ENCODE results near the gene ARHGAP33. TPM values are rescaled to one million over a fixed set of nuclear protein-coding genes. Genes with fewer than 3 reads are reported as not detected.
A peak's percentile ranks its signal among the peaks of the same experiment; 100 is the strongest.

ARHGAP33 gene
- total RNA-seq, 1 experiment from 2014 or later, result 27.0 TPM

DNA sequence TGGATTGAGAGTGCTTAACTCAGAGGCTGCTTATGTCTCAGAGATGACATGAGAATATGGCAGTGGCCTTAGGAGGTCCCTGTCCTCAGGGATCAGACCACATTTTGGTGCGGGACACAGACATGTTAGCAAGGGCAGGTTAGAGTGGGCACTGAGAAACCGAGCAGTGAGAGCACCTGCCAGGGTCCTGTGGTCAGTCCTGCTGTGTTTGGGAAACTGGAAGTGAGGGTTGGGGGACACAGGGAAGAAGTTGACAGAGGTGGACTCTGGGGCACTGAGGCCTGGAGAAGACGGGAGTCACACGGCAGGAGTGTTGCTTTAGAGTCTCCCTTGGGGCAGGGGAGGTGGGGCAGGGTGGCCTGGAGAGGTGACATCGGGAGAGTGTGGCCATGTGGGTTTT is 40.5 kb upstream of the ARHGAP33 start:
- intact Hi-C loops (cut with micrococcal nuclease; ENCODE audit: unreplicated experiment), result no loop called here
- Mint-ChIP-seq H3K9me3 (ENCODE audit: low read depth, unreplicated experiment) (no peaks in the 10 kb centered on the region), H3K4me3 (ENCODE audit: low read depth, unreplicated experiment) (no peak overlapping the region), H3K36me3 (ENCODE audit: insufficient read depth, unreplicated experiment) (peaks cover 72% of the 10 kb centered on the region), H3K4me1 (ENCODE audit: low read depth, unreplicated experiment) (no peaks in the 10 kb centered on the region), H3K27ac (ENCODE audit: unreplicated experiment) (peak overlapping the region; percentile 1), H3K27me3 (ENCODE audit: unreplicated experiment) (no peaks in the 10 kb centered on the region)
- TF ChIP-seq, protein P1, sequence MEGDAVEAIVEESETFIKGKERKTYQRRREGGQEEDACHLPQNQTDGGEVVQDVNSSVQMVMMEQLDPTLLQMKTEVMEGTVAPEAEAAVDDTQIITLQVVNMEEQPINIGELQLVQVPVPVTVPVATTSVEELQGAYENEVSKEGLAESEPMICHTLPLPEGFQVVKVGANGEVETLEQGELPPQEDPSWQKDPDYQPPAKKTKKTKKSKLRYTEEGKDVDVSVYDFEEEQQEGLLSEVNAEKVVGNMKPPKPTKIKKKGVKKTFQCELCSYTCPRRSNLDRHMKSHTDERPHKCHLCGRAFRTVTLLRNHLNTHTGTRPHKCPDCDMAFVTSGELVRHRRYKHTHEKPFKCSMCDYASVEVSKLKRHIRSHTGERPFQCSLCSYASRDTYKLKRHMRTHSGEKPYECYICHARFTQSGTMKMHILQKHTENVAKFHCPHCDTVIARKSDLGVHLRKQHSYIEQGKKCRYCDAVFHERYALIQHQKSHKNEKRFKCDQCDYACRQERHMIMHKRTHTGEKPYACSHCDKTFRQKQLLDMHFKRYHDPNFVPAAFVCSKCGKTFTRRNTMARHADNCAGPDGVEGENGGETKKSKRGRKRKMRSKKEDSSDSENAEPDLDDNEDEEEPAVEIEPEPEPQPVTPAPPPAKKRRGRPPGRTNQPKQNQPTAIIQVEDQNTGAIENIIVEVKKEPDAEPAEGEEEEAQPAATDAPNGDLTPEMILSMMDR (IDR thresholded peaks at IDR 0.05; ENCODE audit: unreplicated experiment), result no peak
- BruUV-seq (replicated peaks), result no TSS peak
- DNase-seq, result no peak
- CTCF ChIA-PET, result interaction anchor here (1.2 kb wide), 1 partner anchor 224 kb away, joined by 3 read pairs; no protein-coding TSS in a partner anchor

DNA sequence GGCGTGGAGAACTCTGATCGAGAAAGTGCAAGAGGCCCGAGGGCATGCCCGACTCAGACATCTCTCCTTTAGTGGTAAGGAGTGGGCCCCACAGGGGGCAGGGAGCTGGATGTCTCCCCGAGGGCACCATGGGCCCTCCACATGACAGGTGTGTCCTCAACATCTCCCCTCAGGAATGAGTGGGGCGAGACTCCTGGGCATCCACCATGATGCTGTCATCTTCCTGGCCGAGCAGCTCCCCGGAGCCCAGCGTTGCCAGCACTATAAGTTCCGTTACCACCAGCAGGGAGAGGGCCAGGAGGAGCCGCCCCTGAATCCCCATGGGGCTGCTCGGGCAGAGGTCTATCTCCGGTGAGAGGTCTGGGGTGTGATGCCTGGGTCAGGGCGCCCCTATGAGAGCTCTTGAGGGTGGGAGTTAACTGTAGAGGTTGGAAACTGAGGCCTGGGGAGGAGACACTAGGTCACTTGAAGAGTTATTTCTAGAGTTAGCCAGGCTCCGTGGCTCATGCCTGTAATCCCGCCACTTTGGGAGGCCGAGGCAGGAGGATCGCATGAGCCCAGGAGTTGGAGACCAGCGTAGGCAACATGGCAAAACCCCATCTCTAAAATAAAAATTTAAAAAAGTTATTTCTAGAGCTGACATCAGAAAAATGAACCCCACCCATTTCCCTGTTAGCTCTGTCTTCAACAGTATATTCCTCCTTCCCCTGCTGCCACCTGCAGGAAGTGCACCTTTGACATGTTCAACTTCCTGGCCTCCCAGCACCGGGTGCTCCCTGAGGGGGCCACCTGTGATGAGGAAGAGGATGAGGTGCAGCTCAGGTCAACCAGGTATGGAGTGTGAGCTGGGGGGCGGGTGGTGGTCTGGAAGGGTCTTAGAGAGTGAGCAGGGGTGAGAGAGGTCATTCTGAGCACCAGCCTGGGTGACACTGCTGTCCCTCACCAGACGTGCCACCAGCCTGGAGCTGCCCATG is 38.2 kb upstream of the ARHGAP33 start:
- CTCF ChIA-PET, result interaction anchor here (0.6 to 1.7 kb wide), 5 partner anchors 11 to 89 kb away, joined by 3 to 5 read pairs (median 3); partner anchors contain the start of genes COX6B1 and LIN37

DNA sequence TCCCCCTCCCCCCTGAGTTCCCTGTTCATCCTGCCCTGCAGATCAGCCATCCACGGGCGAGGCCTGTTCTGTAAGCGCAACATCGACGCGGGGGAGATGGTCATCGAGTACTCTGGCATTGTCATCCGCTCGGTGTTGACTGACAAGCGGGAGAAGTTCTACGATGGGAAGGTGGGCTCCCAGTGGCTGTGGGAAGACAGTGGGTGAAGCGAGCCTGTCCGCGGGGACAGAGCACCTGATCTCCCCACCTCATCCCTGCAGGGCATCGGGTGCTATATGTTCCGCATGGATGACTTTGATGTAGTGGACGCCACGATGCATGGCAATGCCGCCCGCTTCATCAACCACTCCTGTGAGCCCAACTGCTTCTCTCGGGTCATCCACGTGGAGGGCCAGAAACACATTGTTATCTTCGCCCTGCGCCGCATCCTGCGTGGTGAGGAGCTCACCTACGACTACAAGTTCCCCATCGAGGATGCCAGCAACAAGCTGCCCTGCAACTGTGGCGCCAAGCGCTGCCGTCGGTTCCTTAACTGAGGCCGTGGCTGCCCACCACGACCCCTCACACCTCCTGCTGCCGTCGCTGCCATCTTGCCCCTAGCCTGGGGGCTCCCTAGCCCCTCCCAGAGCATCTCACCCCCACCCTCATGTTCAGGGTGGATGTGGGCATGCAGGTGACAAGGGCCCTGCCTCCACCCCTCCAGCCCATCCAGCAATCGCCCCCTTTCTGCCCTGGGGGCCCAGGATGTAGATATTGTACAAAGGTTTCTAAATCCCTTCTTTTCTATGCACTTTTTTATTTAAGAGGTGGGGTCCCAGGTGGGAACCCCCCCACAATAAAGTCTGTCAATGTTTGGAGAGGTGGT is 37.1 kb upstream of the ARHGAP33 start:
- H3K9me3 Mint-ChIP-seq (ENCODE audit: low read depth, unreplicated experiment), result no peaks in the 10 kb centered on the region
- H3K27me3 Mint-ChIP-seq (ENCODE audit: unreplicated experiment), result no peaks in the 10 kb centered on the region
- TSS peak; percentile 70 for BruUV-seq (replicated peaks)
- DNase-seq, result no peak
- peaks cover 83% of the 10 kb centered on the region for H3K36me3 Mint-ChIP-seq (ENCODE audit: insufficient read depth, unreplicated experiment)
- peak overlapping the region; percentile 72 for H3K27ac Mint-ChIP-seq (ENCODE audit: unreplicated experiment)
- peaks cover 7% of the 10 kb centered on the region for H3K4me1 Mint-ChIP-seq (ENCODE audit: low read depth, unreplicated experiment)
- TF ChIP-seq, protein P1 (IDR thresholded peaks at IDR 0.05; ENCODE audit: unreplicated experiment), result no peak
- peak overlapping the region; percentile 97 for H3K4me3 Mint-ChIP-seq (ENCODE audit: low read depth, unreplicated experiment)
- CTCF ChIA-PET, result interaction anchor here (1.3 to 1.7 kb wide), 3 partner anchors 10 to 90 kb away, joined by 3 to 5 read pairs (median 5); partner anchors contain the start of genes COX6B1 and LIN37
- intact Hi-C loops (cut with micrococcal nuclease; ENCODE audit: unreplicated experiment), result no loop called here

More for the DNA sequence above, 38.2 kb upstream of the ARHGAP33 start:
- H3K4me1 Mint-ChIP-seq (ENCODE audit: low read depth, unreplicated experiment), result peaks cover 7% of the 10 kb centered on the region
- peak overlapping the region; percentile 45 for H3K27ac Mint-ChIP-seq (ENCODE audit: unreplicated experiment)
- peak; percentile 34 for DNase-seq
- TF ChIP-seq, protein P1 (IDR thresholded peaks at IDR 0.05; ENCODE audit: unreplicated experiment), result peak; percentile 16
- intact Hi-C loops (cut with micrococcal nuclease; ENCODE audit: unreplicated experiment), result no loop called here
- no peaks in the 10 kb centered on the region for H3K9me3 Mint-ChIP-seq (ENCODE audit: low read depth, unreplicated experiment)
- BruUV-seq (replicated peaks), result no TSS peak
- H3K4me3 Mint-ChIP-seq (ENCODE audit: low read depth, unreplicated experiment), result no peak overlapping the region
- peaks cover 75% of the 10 kb centered on the region for H3K36me3 Mint-ChIP-seq (ENCODE audit: insufficient read depth, unreplicated experiment)
- H3K27me3 Mint-ChIP-seq (ENCODE audit: unreplicated experiment), result no peaks in the 10 kb centered on the region

DNA sequence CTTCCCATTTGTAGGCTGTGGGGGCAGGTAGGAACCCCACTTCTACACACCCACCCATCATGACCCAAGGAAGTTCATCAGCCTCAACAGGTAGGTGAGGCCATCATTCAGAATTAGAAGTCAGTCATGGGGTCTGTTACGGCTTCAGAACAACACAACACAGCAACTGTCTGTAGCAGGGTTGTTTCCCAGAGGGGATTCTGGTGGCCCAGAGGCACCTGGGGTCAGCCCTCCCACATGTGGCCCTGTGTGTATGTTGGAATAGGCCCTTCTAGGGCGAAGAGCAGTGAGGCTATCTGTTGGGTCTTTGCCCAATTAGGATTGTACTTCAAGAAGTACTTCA is 36.5 kb upstream of the ARHGAP33 start:
- Mint-ChIP-seq H3K4me3 (ENCODE audit: low read depth, unreplicated experiment) (peak overlapping the region; percentile 97), H3K36me3 (ENCODE audit: insufficient read depth, unreplicated experiment) (peaks cover 80% of the 10 kb centered on the region), H3K27ac (ENCODE audit: unreplicated experiment) (peak overlapping the region; percentile 72), H3K27me3 (ENCODE audit: unreplicated experiment) (no peaks in the 10 kb centered on the region), H3K4me1 (ENCODE audit: low read depth, unreplicated experiment) (peaks cover 7% of the 10 kb centered on the region), H3K9me3 (ENCODE audit: low read depth, unreplicated experiment) (no peaks in the 10 kb centered on the region)
- CTCF ChIA-PET, result no interaction called here
- intact Hi-C loops (cut with micrococcal nuclease; ENCODE audit: unreplicated experiment), result no loop called here
- TF ChIP-seq, protein P1 (IDR thresholded peaks at IDR 0.05; ENCODE audit: unreplicated experiment), result no peak
- BruUV-seq (replicated peaks), result no TSS peak
- DNase-seq, result no peak
